Measurements from ENCODE around the gene SLC18A2. TPM values are rescaled to one million over a fixed set of nuclear protein-coding genes. Genes with fewer than 3 reads are reported as not detected.

SLC18A2 gene
- total and polyA plus RNA-seq, 9 of the 15 experiments (the other 6 are each of a cell fraction or from before 2014, with no cell fraction given), result 0.03 to 5.4 (median 0.40) TPM

- Histone ChIP-seq H3K79me2 (ENCODE audit: control insufficient read depth, insufficient read depth, low read length) (no peaks in the 10 kb centered on the region), H3K4me3 (no peak overlapping the region), H3K27ac (ENCODE audit: extremely low read depth, low read depth, low read length) (no peak overlapping the region), H2AFZ (ENCODE audit: low read depth, low read length) (no peak overlapping the region), H3K36me3 (ENCODE audit: control insufficient read depth, insufficient read depth, low read length) (no peaks in the 10 kb centered on the region), H3K27me3 (ENCODE audit: control insufficient read depth in 2 of 2, insufficient read depth in 2 of 2, low read length in 2 of 2) (peaks cover 20 to 30% of the 10 kb centered on the region in 2 experiments), H3K4me1 (replicated peaks in 1 of 2; ENCODE audit: control insufficient read depth in 2 of 2, insufficient read depth in 2 of 2, low read length in 2 of 2) (no peaks in the 10 kb centered on the region; a peak in 2 of 5 replicates), H3K9me1 (ENCODE audit: control insufficient read depth, insufficient read depth, low read length) (no peaks in the 10 kb centered on the region), H3K9me3 (replicated peaks; ENCODE audit: control insufficient read depth, insufficient read depth, low read depth, low read length) (no peaks in the 10 kb centered on the region), H3K4me2 (ENCODE audit: insufficient read depth, low read length) (no peak overlapping the region), H3K9ac (ENCODE audit: insufficient read depth in 1 of 2, low read depth in 2 of 2, low read length in 2 of 2) (no peak overlapping the region), H4K20me1 (replicated peaks; ENCODE audit: control insufficient read depth, insufficient read depth, low read length) (no peaks in the 10 kb centered on the region)
- WGBS (ENCODE audit: insufficient coverage, low coverage, missing lambda C conversion rate), result 11% methylated on average over 3 of the region's 3 CpGs
- CTCF ChIA-PET (ENCODE audit: low intra/inter-chr PET ratio), result no interaction called here
- BruUV-seq (replicated peaks), result no TSS peak
- POLR2A ChIA-PET, result no interaction called here
- DNase-seq (ENCODE audit: extremely low read depth in 1 of 4, low spot score in 3 of 4) (no peak), FAIRE-seq (no peak), ATAC-seq (no peak)
- TF ChIP-seq ADNP (tag; IDR thresholded peaks at IDR 0.05) (no peak), ZNF282 (CRISPR knock-in tag; IDR thresholded peaks at IDR 0.05) (no peak), ZNF239 (CRISPR knock-in tag; IDR thresholded peaks at IDR 0.05) (no peak), ZNF274 (IDR thresholded peaks at IDR 0.05; ENCODE audit: borderline replicate concordance, low read depth, low read length) (no peak), BMI1 (IDR thresholded peaks at IDR 0.05; ENCODE audit: low read length) (no peak), ZNF263 (CRISPR knock-in tag; IDR thresholded peaks at IDR 0.05; ENCODE audit: borderline replicate concordance) (no peak), AFF1 (IDR thresholded peaks at IDR 0.05; ENCODE audit: low read depth in 1 of 2, partially characterized antibody in 2 of 2) (no peak)
- intact Hi-C loops (cut with micrococcal nuclease) (no loop called here), in situ Hi-C loops (cut with MboI) (loop anchor here (25.0 kb wide), 1 partner anchor 190 kb away; no protein-coding TSS in a partner anchor)
Measured at GRCh38 chr10:117246997-117247671, 6.2 kb downstream of the SLC18A2 start.
